GM13977 (cell line): ENCODE data around the gene SNX20.

Source experiments
- DNase-seq: peaks from one replicate; pipeline ENCODE4 v3.0.0; 2012; ENCODE audit warnings: low spot score
- in situ Hi-C: fragments of 300-500 bp; cut with MboI; formaldehyde crosslinking; loops from one replicate; pipeline ENCODE4 v1.12.0; 2022; ENCODE audit warnings: low sequenced_read_pairs, low pct_unique_long_range_greater_than_20kb, mixed read lengths, inconsistent platforms; ENCODE audit not compliant: unreplicated experiment
- TF ChIP-seq, protein P1 (sequence below): IDR thresholded peaks from 2 replicates; pipeline ENCODE4 v1.5.1; 2012; ENCODE audit warnings: mild to moderate bottlenecking, control low read depth; ENCODE audit not compliant: insufficient read depth; ENCODE audit errors: extremely low read depth, missing control alignments

The SNX20 gene

DNA sequence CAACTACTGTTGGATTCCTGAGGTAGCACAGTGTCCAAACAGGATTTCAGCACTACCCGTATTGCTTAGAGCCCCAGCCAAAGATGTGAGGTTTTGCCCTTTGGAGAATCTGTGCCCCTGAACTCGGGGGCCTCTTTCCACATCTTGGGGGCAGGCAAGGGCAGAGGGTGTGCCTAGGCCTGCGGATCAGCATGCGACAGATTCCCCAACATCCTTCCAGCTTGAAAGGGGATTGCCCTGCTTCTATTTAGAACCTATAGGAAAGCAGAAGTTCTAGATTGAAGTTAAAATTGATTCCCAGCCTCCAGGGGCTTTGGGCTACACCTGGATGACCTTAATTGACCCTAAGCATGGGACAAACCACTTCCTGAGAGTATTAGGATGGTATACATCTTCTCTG, 31.8 kb upstream of the SNX20 start:
- TF ChIP-seq, protein P1, sequence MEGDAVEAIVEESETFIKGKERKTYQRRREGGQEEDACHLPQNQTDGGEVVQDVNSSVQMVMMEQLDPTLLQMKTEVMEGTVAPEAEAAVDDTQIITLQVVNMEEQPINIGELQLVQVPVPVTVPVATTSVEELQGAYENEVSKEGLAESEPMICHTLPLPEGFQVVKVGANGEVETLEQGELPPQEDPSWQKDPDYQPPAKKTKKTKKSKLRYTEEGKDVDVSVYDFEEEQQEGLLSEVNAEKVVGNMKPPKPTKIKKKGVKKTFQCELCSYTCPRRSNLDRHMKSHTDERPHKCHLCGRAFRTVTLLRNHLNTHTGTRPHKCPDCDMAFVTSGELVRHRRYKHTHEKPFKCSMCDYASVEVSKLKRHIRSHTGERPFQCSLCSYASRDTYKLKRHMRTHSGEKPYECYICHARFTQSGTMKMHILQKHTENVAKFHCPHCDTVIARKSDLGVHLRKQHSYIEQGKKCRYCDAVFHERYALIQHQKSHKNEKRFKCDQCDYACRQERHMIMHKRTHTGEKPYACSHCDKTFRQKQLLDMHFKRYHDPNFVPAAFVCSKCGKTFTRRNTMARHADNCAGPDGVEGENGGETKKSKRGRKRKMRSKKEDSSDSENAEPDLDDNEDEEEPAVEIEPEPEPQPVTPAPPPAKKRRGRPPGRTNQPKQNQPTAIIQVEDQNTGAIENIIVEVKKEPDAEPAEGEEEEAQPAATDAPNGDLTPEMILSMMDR = no peak
- no peak for DNase-seq
- in situ Hi-C loops = no loop called here

DNA sequence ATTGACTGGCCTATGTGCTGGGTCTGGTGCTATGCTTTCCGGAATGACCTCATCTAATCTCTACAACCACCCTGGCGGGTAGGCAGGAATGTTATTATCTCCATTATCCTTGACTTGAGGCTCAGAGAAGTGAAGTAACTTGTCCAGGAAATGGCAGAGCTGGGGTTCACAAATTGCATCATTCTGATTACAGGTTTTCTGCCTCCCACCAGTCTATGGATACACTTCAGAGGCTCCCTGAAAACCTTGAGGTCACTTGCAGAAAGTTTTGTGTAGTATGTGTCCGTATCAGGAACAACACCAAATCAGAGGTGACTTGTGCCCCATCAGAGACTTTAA, 31.4 kb upstream of the SNX20 start:
- TF ChIP-seq, protein P1 = no peak
- in situ Hi-C loops = no loop called here

DNA sequence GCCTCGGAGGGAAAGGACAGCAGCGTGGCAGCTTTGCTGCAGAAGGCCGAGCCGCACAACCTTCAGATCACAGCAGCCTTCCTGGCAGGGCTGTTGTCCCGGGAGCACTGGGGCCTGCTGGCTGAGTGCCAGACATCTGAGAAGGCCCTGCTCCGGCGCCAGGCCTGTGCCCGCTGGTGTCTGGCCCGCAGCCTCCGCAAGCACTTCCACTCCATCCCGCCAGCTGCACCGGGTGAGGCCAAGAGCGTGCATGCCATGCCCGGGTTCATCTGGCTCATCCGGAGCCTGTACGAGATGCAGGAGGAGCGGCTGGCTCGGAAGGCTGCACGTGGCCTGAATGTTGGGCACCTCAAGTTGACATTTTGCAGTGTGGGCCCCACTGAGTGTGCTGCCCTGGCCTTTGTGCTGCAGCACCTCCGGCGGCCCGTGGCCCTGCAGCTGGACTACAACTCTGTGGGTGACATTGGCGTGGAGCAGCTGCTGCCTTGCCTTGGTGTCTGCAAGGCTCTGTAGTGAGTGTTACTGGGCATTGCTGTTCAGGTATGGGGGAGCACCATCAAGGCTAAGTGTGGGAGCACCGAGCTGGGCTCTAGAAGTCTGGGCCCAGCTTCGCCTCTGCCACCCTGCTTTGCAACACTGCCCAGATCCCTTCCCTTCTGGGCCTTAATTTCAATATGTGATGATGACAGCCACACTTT, 30.9 kb upstream of the SNX20 start:
- no peak for DNase-seq
- TF ChIP-seq, protein P1 = no peak
- in situ Hi-C loops = no loop called here

More for the DNA sequence above, 31.4 kb upstream of the SNX20 start:
- no peak for DNase-seq

DNA sequence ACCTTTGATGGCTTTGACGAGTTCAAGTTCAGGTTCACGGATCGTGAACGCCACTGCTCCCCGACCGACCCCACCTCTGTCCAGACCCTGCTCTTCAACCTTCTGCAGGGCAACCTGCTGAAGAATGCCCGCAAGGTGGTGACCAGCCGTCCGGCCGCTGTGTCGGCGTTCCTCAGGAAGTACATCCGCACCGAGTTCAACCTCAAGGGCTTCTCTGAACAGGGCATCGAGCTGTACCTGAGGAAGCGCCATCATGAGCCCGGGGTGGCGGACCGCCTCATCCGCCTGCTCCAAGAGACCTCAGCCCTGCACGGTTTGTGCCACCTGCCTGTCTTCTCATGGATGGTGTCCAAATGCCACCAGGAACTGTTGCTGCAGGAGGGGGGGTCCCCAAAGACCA, 29.9 kb upstream of the SNX20 start:
- TF ChIP-seq, protein P1 = no peak
- in situ Hi-C loops = no loop called here
- DNase-seq = no peak

DNA sequence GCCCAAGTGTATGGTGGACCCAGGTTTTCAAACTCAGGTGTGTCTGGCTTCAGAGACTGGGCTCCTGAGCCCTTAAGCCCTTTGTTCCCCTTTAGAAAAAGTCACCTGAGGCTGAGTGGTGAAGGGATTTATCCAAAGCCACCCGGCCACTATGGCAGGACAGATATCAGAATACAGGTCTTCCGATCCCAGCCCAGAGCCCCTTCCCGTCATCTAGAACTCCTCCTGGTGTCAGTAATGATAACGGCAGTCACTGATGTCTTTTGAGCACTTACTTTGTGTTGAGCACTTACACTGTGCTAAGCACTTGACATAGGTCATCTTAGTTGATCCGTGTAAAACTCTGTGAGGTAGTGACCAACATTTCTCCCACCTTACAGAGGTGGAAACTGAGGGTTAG, 28.9 kb upstream of the SNX20 start:
- TF ChIP-seq, protein P1 = no peak
- in situ Hi-C loops = no loop called here
- DNase-seq = no peak

DNA sequence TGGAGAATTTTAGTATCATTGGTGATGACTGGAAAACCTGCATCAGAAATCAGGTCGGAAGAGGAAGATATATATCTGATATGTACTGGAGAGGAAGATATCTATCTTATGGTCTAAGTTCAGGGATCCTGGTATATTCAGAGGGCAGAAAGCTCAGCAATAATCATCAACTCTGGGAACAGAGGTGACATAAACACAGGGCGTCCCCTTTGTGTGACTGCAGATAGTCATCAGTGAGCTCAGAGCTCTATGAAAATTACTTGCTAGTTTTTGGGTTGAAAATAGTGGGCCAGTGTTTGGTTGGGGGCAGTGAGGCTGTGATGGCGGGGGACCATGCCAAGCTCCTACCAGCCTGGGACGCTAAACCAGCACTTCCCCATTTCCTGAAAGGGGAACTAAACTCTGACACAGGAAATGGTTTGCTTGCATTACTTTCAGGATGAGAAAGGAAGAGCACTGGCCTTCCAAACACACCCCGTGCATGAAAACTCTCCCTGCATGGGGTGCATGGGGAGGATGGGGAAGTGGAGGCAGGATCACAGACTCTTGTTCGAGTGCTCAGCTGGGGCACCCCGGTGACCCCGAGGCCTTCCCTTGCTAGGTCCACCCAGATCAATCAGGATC, 28.1 kb upstream of the SNX20 start:
- TF ChIP-seq, protein P1 = no peak
- in situ Hi-C loops = no loop called here
- DNase-seq = no peak
